ENCODE measurements around the gene SYK. TPM values are rescaled to one million over a fixed set of nuclear protein-coding genes. Genes with fewer than 3 reads are reported as not detected.
A peak's percentile ranks its signal among the peaks of the same experiment; 100 is the strongest.

The SYK gene
- polyA plus RNA-seq, 1 of the 3 experiments (the other 2 are of a cell fraction), result not detected

- Histone ChIP-seq H3K9ac (no peak overlapping the region), H3F3A (replicated peaks; ENCODE audit: insufficient read depth) (no peaks in the 10 kb centered on the region), H3K79me2 (ENCODE audit: insufficient read depth) (no peaks in the 10 kb centered on the region), H3K27me3 (ENCODE audit: insufficient read depth) (no peaks in the 10 kb centered on the region), H3K9me3 (no peaks in the 10 kb centered on the region), H3K4me3 (ENCODE audit: low read depth in 2 of 2, low read length in 1 of 2) (peak overlapping the region in 1 of 2 experiments; percentile 35; a peak in 1 of 4 replicates), H3K36me3 (replicated peaks in 1 of 2; ENCODE audit: control insufficient read depth in 1 of 2, insufficient read depth in 2 of 2, low read length in 1 of 2) (no peaks in the 10 kb centered on the region), H4K20me1 (ENCODE audit: insufficient read depth) (no peaks in the 10 kb centered on the region), H3K4me1 (ENCODE audit: control insufficient read depth in 1 of 2, insufficient read depth in 2 of 2, low read depth in 1 of 2, low read length in 1 of 2) (no peaks in the 10 kb centered on the region; a peak in 1 of 4 replicates), H3K9me2 (no peaks in the 10 kb centered on the region), H2AFZ (ENCODE audit: low read depth) (no peak overlapping the region), H3K27ac (ENCODE audit: low read depth in 2 of 2, low read length in 1 of 2) (no peak overlapping the region), H3K4me2 (no peak overlapping the region)
- peak; percentile 63 for TF ChIP-seq SMC3 (IDR thresholded peaks at IDR 0.05; ENCODE audit: low read depth, low read length)
- TF ChIP-seq FOXM1 (IDR thresholded peaks at IDR 0.05; ENCODE audit: low read depth), result no peak
- no peak for TF ChIP-seq EP300 (IDR thresholded peaks at IDR 0.05; ENCODE audit: borderline replicate concordance in 1 of 2, low read depth in 1 of 2, low read length in 1 of 2)
- TF ChIP-seq CTCF (IDR thresholded peaks at IDR 0.05), result peak; percentile 95
- peak; percentile 91 for TF ChIP-seq RAD21 (IDR thresholded peaks at IDR 0.05; ENCODE audit: low read length)
- WGBS (ENCODE audit: low lambda C conversion rate), result 2% methylated on average over 4 of the region's 4 CpGs
- peak; percentile 50 for DNase-seq
- POLR2A ChIA-PET, result no interaction called here
- CTCF ChIA-PET, result interaction anchor here (0.6 to 4.4 kb wide), 37 partner anchors 10 to 1296 kb away, joined by 3 to 51 read pairs (median 3); partner anchors contain the start of gene DIRAS2
Observed at GRCh38 chr9:90870621-90871326, 69.2 kb downstream of the SYK start.

DNA sequence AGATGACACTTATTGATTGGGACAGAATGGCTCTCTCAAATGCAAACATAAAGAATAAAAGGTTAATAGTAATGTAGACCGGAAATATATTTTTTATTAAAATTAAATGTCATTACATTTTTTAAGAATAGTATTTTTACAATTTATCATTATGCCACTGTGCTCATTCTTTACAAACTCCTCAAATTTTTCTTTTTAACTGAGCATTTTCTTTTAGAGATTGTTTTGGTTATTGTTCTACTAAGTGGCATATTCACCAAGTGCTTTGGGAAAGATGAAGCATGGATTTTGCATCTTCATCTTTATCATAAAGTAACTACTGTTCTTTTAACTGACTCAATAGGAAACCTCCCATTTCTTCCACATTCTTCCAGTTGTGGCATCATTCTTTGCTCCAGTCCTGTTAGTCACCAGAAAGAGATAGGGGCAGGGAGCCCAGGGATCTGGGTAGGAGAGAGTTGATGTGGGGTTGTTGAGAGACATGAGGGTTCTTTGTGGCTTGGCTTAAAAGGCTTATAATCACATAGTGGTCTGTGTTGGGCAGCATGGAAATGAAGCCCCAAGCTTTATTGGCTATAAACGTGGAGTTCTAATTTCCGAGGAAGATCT, 69.8 kb downstream of the SYK start:
- no peak overlapping the region for H3K9ac ChIP-seq
- H3K4me3 ChIP-seq (ENCODE audit: low read depth in 2 of 2, low read length in 1 of 2), result peak overlapping the region in 1 of 2 experiments; percentile 35; a peak in 1 of 4 replicates
- no peak overlapping the region for H3K4me2 ChIP-seq
- H3K4me1 ChIP-seq (ENCODE audit: control insufficient read depth in 1 of 2, insufficient read depth in 2 of 2, low read depth in 1 of 2, low read length in 1 of 2), result no peaks in the 10 kb centered on the region; a peak in 1 of 4 replicates
- DNase-seq, result no peak
- no peaks in the 10 kb centered on the region for H3K9me2 ChIP-seq
- no peaks in the 10 kb centered on the region for H3K36me3 ChIP-seq (replicated peaks in 1 of 2; ENCODE audit: control insufficient read depth in 1 of 2, insufficient read depth in 2 of 2, low read length in 1 of 2)
- H3K27ac ChIP-seq (ENCODE audit: low read depth in 2 of 2, low read length in 1 of 2), result no peak overlapping the region
- H3K27me3 ChIP-seq (ENCODE audit: insufficient read depth), result no peaks in the 10 kb centered on the region
- no peaks in the 10 kb centered on the region for H3K9me3 ChIP-seq
- H3F3A ChIP-seq (replicated peaks; ENCODE audit: insufficient read depth), result no peaks in the 10 kb centered on the region
- no peak overlapping the region for H2AFZ ChIP-seq (ENCODE audit: low read depth)
- H3K79me2 ChIP-seq (ENCODE audit: insufficient read depth), result no peaks in the 10 kb centered on the region
- ChIA-PET POLR2A (no interaction called here), CTCF (interaction anchor here (1.0 to 4.4 kb wide), 13 partner anchors 9 to 1294 kb away, joined by 3 to 51 read pairs (median 5); no protein-coding TSS in a partner anchor)
- no peaks in the 10 kb centered on the region for H4K20me1 ChIP-seq (ENCODE audit: insufficient read depth)
- 10% methylated on average over 3 of the region's 3 CpGs for WGBS (ENCODE audit: low lambda C conversion rate)
- TF ChIP-seq POLR2AphosphoS5 (IDR thresholded peaks at IDR 0.05; ENCODE audit: low read depth, low read length) (no peak), USF2 (IDR thresholded peaks at IDR 0.05; ENCODE audit: borderline replicate concordance, low read depth, low read length) (no peak), SMC3 (IDR thresholded peaks at IDR 0.05; ENCODE audit: low read depth, low read length) (no peak), NRF1 (IDR thresholded peaks at IDR 0.05; ENCODE audit: low read depth, low read length) (no peak), RAD21 (IDR thresholded peaks at IDR 0.05; ENCODE audit: low read length) (no peak), PBX3 (IDR thresholded peaks at IDR 0.05) (no peak), SIN3A (IDR thresholded peaks at IDR 0.05; ENCODE audit: borderline replicate concordance, low read depth, low read length) (no peak), FOXJ3 (CRISPR knock-in tag; IDR thresholded peaks at IDR 0.05) (no peak)
